ENCODE data around the gene AGER. TPM values are rescaled to one million over a fixed set of nuclear protein-coding genes. Genes with fewer than 3 reads are reported as not detected.

AGER gene
- total RNA-seq, 2 experiments from 2014 or later = 27.6 to 29.4 TPM

DNA sequence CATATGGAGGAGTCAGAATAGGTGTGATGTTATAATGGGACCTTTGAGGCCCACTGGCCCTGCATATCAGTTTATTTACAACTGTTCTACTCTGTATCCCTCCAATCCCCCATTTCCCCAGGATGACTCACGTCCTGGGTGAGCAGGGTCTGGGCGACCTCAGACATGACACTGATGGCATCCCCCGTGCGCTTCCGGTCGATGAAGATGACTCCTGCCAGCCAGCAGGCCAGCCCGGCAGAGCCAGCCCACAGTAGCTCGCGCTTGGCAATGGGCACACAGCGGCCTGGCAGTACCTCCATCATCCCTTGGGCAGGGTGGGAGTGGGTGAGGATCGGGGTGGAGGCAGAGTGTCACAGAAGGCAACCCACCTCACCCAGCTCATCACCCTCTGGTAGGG lies 13.8 kb downstream of the AGER start:
- DNase-seq = no peak
- POLR2A ChIA-PET = interaction anchor here (1.0 kb wide), 1 partner anchor 20 kb away, joined by 3 read pairs; the partner anchor contains the start of gene PBX2
- Mint-ChIP-seq H3K36me3 (ENCODE audit: low read depth) (peaks cover 35% of the 10 kb centered on the region), H3K4me3 (no peak overlapping the region), H3K27me3 (no peaks in the 10 kb centered on the region), H3K4me1 (peaks cover 26% of the 10 kb centered on the region), H3K9me3 (no peaks in the 10 kb centered on the region), H3K27ac (no peak overlapping the region)
- CTCF ChIA-PET = no interaction called here

DNA sequence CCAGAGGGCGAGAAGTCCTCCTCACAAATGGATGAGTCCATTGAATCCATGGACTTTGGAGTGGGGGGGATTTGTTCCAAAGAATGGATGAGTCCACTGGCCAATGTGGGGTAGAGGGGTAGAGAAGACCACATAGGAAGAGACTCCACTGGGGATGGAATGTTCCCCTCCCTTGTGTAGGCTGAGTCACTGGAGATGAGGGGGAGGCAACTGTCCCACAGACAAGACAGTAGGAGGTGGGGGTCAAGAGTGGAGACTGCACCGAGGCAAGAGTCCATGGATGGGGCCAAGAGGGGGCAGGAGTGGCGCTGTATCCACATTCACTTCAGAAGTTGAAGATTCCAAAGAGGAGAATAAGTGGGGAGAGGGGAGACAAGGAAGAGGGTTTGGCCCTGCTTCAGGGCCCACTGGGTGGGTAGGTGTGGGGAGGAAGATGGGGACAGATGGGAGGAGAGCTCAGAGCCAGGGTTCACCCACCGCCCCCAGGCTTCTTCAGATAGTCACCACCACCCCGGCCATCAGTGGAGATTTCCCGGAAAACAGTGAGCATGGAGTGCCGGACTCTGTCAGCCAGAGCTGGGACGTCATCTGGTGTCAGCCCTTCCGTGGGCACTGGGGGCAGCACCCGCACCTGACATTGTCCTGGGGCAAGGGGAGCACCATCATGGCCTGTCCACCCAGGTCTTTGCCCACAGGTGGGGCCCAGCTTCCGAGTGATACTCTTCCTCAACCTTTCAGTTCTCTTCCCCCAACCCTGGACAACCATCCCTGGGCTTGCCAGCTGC lies 15.1 kb downstream of the AGER start:
- ChIA-PET POLR2A (no interaction called here), CTCF (no interaction called here)
- Mint-ChIP-seq H3K27me3 (no peaks in the 10 kb centered on the region), H3K27ac (no peak overlapping the region), H3K36me3 (ENCODE audit: low read depth) (peaks cover 35% of the 10 kb centered on the region), H3K4me1 (peaks cover 16% of the 10 kb centered on the region), H3K9me3 (no peaks in the 10 kb centered on the region), H3K4me3 (no peak overlapping the region)
- no peak for DNase-seq

DNA sequence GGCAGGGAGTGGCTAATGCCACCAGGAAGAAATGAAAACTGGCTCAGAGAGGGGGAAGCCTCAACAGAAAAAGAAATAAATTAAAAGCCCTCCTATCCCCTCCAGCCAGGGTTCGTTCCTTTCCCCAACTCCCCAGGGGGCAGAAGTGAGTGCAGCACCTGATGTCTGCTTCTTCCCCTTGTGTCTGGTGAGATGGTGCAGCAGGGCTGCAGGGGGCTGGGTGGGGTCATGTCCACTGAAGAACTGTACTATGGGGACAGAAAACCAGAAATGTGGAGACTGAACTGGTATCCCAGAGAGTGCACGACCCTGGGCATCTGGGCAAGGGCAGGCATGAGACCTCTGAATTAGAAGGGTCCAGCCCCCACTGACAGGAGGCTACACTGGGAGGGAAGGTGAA lies 15.7 kb downstream of the AGER start:
- Mint-ChIP-seq H3K4me1 (peaks cover 10% of the 10 kb centered on the region), H3K36me3 (ENCODE audit: low read depth) (peaks cover 35% of the 10 kb centered on the region), H3K27ac (no peak overlapping the region), H3K4me3 (no peak overlapping the region), H3K9me3 (no peaks in the 10 kb centered on the region), H3K27me3 (no peaks in the 10 kb centered on the region)
- no peak for DNase-seq
- ChIA-PET CTCF (no interaction called here), POLR2A (no interaction called here)

DNA sequence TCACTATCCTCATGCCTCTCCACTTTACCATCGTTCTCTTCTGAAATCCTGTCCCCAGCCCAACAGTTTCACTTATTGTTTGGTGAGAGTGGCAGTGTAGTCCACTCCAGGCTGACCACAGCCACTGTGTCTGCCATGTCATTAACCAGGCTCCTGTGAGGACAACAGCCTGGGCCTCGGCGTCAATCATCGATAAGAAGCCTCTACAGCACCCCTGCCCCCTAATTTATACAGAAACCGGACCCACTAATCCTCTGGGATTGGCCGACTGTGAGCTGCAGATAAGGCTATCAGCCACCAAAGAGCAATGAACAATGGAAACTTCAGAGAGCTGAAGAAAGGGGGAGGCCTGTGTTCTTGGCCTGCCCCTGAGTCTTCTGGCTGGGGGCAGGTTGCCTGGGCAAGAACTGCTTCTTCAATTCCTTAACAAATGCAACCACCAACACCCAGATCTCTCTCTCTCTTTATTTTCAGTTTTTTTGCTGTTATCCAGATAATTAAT lies 16.2 kb downstream of the AGER start:
- Mint-ChIP-seq H3K36me3 (ENCODE audit: low read depth) (peaks cover 35% of the 10 kb centered on the region), H3K27ac (no peak overlapping the region), H3K27me3 (no peaks in the 10 kb centered on the region), H3K4me1 (peaks cover 5% of the 10 kb centered on the region), H3K9me3 (no peaks in the 10 kb centered on the region), H3K4me3 (no peak overlapping the region)
- ChIA-PET CTCF (interaction anchor here (0.5 kb wide), 1 partner anchor 87 kb away, joined by 3 read pairs; no protein-coding TSS in a partner anchor), POLR2A (no interaction called here)
- no peak for DNase-seq

DNA sequence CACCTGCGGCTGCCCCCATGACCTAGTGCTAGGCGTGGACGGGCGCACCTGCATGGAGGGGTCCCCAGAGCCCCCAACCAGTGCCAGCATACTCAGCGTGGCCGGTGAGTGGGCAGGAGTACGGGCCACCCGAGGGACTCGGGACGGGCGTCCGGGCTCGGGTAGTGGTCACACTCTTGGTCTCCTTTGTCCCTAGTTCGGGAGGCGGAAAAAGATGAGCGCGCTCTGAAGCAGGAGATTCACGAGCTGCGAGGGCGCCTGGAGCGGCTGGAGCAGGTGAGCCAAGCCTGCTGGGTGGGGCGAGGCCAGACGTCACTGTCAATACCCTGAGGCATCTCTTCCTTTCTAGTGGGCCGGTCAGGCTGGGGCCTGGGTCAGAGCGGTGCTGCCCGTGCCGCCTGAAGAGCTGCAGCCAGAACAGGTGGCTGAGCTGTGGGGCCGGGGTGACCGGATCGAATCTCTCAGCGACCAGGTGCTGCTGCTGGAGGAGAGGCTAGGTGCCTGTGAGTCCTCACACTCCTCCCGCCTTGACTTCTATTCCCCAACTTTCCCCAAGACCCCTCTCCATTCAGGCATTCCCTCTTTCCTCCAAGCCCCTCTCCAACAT lies 16.8 kb downstream of the AGER start:
- no peaks in the 10 kb centered on the region for H3K27me3 Mint-ChIP-seq
- DNase-seq = no peak
- H3K36me3 Mint-ChIP-seq (ENCODE audit: low read depth) = peaks cover 35% of the 10 kb centered on the region
- H3K27ac Mint-ChIP-seq = no peak overlapping the region
- peaks cover 2% of the 10 kb centered on the region for H3K4me1 Mint-ChIP-seq
- no peaks in the 10 kb centered on the region for H3K9me3 Mint-ChIP-seq
- H3K4me3 Mint-ChIP-seq = no peak overlapping the region
- ChIA-PET CTCF (interaction anchor here (0.5 kb wide), 1 partner anchor 88 kb away, joined by 3 read pairs; no protein-coding TSS in a partner anchor), POLR2A (no interaction called here)

DNA sequence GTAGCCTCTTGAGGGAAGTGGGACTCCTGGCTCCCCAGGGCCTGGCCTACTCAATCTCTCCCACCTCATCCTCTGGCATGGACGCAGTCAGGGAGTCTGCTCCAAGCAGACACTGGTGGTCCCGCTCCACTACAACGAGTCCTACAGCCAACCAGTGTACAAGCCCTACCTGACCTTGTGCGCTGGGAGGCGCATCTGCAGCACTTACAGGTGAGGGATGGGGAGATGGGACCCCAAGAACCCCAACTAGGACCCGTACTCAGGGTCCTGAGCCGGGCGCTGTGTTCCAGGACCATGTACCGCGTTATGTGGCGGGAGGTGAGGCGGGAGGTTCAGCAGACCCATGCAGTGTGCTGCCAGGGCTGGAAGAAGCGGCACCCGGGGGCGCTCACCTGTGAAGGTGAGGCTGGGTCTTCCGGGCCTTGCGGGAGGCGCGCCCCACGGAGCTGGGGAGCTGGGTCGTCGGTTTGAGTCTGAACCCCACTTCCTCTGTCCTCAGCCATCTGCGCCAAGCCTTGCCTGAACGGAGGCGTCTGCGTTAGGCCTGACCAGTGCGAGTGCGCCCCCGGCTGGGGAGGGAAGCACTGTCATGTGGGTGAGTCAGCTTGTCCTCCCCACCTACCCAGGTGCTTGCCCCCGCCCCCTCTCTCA lies 17.5 kb downstream of the AGER start:
- Mint-ChIP-seq H3K27ac (no peak overlapping the region), H3K4me3 (no peak overlapping the region), H3K36me3 (ENCODE audit: low read depth) (peaks cover 35% of the 10 kb centered on the region), H3K27me3 (no peaks in the 10 kb centered on the region), H3K4me1 (peaks cover 2% of the 10 kb centered on the region), H3K9me3 (no peaks in the 10 kb centered on the region)
- POLR2A ChIA-PET = no interaction called here
- CTCF ChIA-PET = no interaction called here
- DNase-seq = no peak

DNA sequence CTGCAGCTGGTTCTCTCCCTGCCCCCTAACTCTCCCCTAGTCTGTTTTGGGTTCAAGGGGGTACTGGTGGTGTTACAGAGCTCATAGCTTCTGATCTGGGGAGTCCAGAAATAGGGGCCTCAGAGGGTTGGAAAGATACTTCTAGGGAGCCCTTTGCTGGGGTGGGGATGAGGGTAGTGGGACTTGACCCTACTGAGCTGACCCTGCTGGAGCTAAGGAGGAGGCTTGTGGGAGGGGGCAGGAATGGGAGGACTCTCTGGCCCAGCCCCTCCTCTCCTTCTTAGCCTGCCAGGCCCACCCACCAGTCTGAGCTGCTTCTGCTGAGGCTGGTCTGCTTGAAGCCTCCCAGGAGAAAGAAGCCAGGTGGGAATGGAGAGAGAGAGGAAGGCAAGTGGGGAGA lies 19.8 kb downstream of the AGER start, which contains the start of gene EGFL8:
Gene EGFL8 (plus strand): TSS at position 301 of the 400 bp plus-strand sequence. CDS start 1,571 bp downstream, outside the sequence.
- no peaks in the 10 kb centered on the region for H3K9me3 Mint-ChIP-seq
- H3K4me1 Mint-ChIP-seq = no peaks in the 10 kb centered on the region
- H3K27ac Mint-ChIP-seq = no peak within 1 kb of the TSS
- no peaks in the 10 kb centered on the region for H3K27me3 Mint-ChIP-seq
- no peak within 1 kb of the TSS for H3K4me3 Mint-ChIP-seq
- CTCF ChIA-PET = no interaction called here
- peaks cover 16% of the 10 kb centered on the region for H3K36me3 Mint-ChIP-seq (ENCODE audit: low read depth)
- no peak for DNase-seq
- POLR2A ChIA-PET = interaction anchor here (1.3 kb wide), 1 partner anchor 13 kb away, joined by 3 read pairs; no protein-coding TSS in a partner anchor

DNA sequence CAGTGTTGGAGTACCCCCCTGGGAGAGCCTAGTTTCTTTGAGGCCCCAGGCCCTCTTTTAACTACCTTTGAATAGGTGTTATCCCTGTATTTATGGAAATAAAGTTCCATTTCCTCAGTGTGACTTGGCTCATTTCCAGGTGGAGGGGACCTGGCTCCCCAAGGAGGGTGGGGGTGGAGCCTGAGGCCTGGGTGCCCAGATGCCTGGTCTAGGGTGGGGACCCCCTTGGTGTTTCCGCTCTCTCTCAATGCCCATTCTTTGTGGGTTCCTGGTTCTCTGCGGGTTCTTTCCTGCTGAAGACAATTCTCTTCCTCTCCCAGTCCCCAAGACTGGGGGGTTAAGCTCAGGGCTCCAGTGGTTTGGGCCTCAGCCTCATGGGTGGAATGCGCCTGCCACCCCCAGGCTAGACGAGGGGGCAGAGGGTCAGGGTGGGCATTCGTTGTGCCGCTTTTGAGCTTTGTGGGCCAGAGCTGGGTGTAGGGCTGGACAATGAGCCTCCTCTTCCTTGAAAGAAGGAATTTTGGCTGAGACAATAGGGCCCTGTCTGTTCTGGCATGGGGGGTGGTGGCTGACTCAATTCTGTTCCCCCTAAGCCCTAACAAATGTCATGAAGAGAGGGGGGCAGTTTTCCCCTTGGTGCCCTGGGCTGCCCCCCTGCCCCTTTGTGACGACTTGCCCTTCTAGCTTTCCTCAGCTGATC lies 20.3 kb downstream of the AGER start:
- CTCF ChIA-PET = no interaction called here
- POLR2A ChIA-PET = no interaction called here
- Mint-ChIP-seq H3K36me3 (ENCODE audit: low read depth) (peaks cover 13% of the 10 kb centered on the region), H3K27ac (no peak overlapping the region), H3K4me1 (no peaks in the 10 kb centered on the region), H3K27me3 (no peaks in the 10 kb centered on the region), H3K9me3 (no peaks in the 10 kb centered on the region), H3K4me3 (no peak overlapping the region)
- DNase-seq = no peak

DNA sequence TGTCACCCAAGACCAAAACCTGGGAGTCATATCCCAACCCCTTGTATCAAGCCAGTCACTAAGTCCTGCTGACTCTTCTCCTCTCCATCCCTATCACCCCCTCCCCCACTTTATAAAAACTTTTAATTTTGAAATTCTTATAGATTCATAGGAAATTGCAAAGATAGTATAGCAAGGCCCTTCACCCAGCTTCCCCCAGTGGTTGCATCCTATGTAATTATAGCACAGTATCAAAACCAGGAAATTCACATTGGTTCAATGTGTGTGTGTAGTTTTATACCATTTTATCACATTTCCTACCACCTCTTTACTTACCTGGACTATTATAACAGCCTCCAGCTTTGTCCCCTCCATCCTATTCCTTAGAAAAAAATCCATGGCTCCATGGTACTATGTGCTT lies 26.0 kb downstream of the AGER start:
- CTCF ChIA-PET = interaction anchor here (1.0 to 1.6 kb wide), 2 partner anchors 39 to 70 kb away, joined by 3 read pairs; no protein-coding TSS in a partner anchor
- Mint-ChIP-seq H3K4me3 (no peak overlapping the region), H3K27ac (no peak overlapping the region), H3K27me3 (peaks cover 7% of the 10 kb centered on the region), H3K9me3 (no peaks in the 10 kb centered on the region), H3K36me3 (ENCODE audit: low read depth) (peaks cover 6% of the 10 kb centered on the region), H3K4me1 (peaks cover 24% of the 10 kb centered on the region)
- POLR2A ChIA-PET = no interaction called here
- DNase-seq = no peak

DNA sequence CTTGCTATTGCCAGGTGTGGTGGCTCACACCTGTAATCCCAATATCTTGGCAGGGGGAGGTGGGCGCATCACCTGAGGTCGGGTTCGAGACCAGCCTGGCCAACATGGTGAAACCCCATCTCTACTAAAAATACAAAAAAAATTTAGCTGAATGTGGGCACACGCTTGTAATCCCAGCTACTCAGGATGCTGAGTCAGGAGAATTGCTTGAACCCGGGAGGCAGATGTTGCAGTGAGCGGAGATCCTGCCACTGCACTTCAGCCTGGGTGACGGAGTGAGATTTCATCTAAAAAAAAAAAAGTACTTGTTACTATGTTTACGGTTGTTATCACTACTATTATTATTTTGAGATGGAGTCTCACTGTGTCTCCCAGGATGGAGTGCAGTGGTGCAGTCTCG lies 27.2 kb downstream of the AGER start:
- DNase-seq = no peak
- H3K4me1 Mint-ChIP-seq = peaks cover 24% of the 10 kb centered on the region
- no peak overlapping the region for H3K4me3 Mint-ChIP-seq
- CTCF ChIA-PET = interaction anchor here (1.6 kb wide), 1 partner anchor 38 kb away, joined by 3 read pairs; no protein-coding TSS in a partner anchor
- POLR2A ChIA-PET = interaction anchor here (0.6 kb wide), 1 partner anchor 40 kb away, joined by 3 read pairs; no protein-coding TSS in a partner anchor
- H3K9me3 Mint-ChIP-seq = no peaks in the 10 kb centered on the region
- peaks cover 6% of the 10 kb centered on the region for H3K36me3 Mint-ChIP-seq (ENCODE audit: low read depth)
- peaks cover 18% of the 10 kb centered on the region for H3K27me3 Mint-ChIP-seq
- H3K27ac Mint-ChIP-seq = no peak overlapping the region

DNA sequence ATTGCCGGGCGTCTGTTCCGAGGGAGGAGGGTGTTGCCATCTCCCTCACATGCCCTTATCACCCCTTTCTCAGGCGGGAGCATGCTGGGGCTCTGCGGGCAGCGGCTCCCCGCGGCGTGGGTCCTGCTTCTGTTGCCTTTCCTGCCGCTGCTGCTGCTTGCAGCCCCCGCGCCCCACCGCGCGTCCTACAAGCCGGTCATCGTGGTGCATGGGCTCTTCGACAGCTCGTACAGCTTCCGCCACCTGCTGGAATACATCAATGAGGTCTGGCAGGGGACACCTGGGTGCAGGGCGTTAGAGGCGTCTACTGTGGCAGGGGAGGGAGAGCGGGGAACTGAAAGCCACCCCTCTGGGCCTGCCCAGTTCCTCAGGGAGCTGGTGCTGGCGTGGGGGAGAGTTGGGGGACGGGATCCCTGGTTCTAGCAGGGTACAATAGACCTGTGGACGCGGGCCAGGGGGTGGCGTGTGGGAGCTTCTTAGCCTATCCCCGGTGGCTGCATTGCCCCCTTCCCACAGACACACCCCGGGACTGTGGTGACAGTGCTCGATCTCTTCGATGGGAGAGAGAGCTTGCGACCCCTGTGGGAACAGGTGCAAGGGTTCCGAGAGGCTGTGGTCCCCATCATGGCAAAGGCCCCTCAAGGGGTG lies 29.4 kb downstream of the AGER start:
- POLR2A ChIA-PET = interaction anchor here (1.1 kb wide), 3 partner anchors 25 to 36 kb away, joined by 3 to 6 read pairs (median 5); partner anchors contain the start of genes ATF6B and FKBPL
- peak overlapping the region; percentile 58 for H3K27ac Mint-ChIP-seq
- CTCF ChIA-PET = interaction anchor here (0.6 to 1.1 kb wide), 4 partner anchors 23 to 684 kb away, joined by 3 to 6 read pairs (median 4); partner anchors contain the start of gene TAP2

More for the DNA sequence above, 29.4 kb downstream of the AGER start:
- Mint-ChIP-seq H3K4me1 (peaks cover 24% of the 10 kb centered on the region), H3K4me3 (peak overlapping the region; percentile 91), H3K9me3 (no peaks in the 10 kb centered on the region), H3K36me3 (ENCODE audit: low read depth) (peaks cover 6% of the 10 kb centered on the region), H3K27me3 (peaks cover 32% of the 10 kb centered on the region)
- DNase-seq = peak; percentile 71

All from activated CD4-positive, alpha-beta memory T cell treated with anti-CD3 and anti-CD28 coated beads, Interleukin-2, amount 10 ng/mL, durations not matched to agents 7 days and 5 days (primary cell).